Neural cell (in vitro differentiated cells): ENCODE data around the gene NEBL. TPM values are rescaled to one million over a fixed set of nuclear protein-coding genes. Genes with fewer than 3 reads are reported as not detected.

ENCODE experiments used
- H2AFZ ChIP-seq: fragments of 200-600, 300-800 bp; sonication (generic), shearing (Covaris generic); 2 replicates; pipeline ENCODE4 v1.6.0; 2014; ENCODE audit warnings: low read depth, mild to moderate bottlenecking, antibody characterized with exemption, low read length, moderate library complexity
- H3F3A ChIP-seq: fragments of 200-600 bp; shearing (Covaris generic); 2 replicates; pipeline ENCODE4 v1.6.1; 2016; ENCODE audit warnings: mild to moderate bottlenecking, moderate library complexity, mixed read lengths, antibody characterized with exemption, low read length; ENCODE audit not compliant: insufficient read depth, poor library complexity, severe bottlenecking
- H3K27ac ChIP-seq: fragments of 200-600, 300-800 bp; sonication (generic), shearing (Covaris generic); 2 replicates; pipeline ENCODE4 v1.5.1; 2014; ENCODE audit warnings: mild to moderate bottlenecking, low read length, moderate library complexity
- H3K27me3 ChIP-seq: fragments of 300-800, 200-600 bp; sonication (generic), shearing (Covaris generic); 2 replicates; pipeline ENCODE4 v1.6.0; 2014; ENCODE audit warnings: mild to moderate bottlenecking, low read depth, low read length, moderate library complexity; ENCODE audit not compliant: insufficient read depth
- H3K36me3 ChIP-seq: fragments of 300-800, 200-600 bp; sonication (generic), shearing (Covaris generic); 2 replicates; pipeline ENCODE4 v1.5.1; 2014; ENCODE audit warnings: mild to moderate bottlenecking, antibody characterized with exemption, low read length, moderate library complexity; ENCODE audit not compliant: insufficient read depth
- H3K4me2 ChIP-seq: fragments of 300-800, 200-600 bp; sonication (generic), shearing (Covaris generic); 2 replicates; pipeline ENCODE4 v1.6.0; 2014; ENCODE audit warnings: mild to moderate bottlenecking, low read length
- H3K4me3 ChIP-seq: fragments of 300-800, 200-600 bp; sonication (generic), shearing (Covaris generic); 2 replicates; pipeline ENCODE4 v1.5.1; 2014; ENCODE audit warnings: mild to moderate bottlenecking, low read length, moderate library complexity
- H3K79me2 ChIP-seq: fragments of 200-600 bp; shearing (Covaris generic); replicated peaks from 2 replicates; pipeline ENCODE4 v1.6.0; 2014; ENCODE audit warnings: mild to moderate bottlenecking, low read length, moderate library complexity; ENCODE audit not compliant: insufficient read depth
- H3K9ac ChIP-seq: fragments of 300-800, 200-600 bp; sonication (generic), shearing (Covaris generic); 2 replicates; pipeline ENCODE4 v1.6.1; 2016; ENCODE audit warnings: mild to moderate bottlenecking, low read length, mixed read lengths
- H3K9me2 ChIP-seq: fragments of 200-600 bp; shearing (Covaris generic); 2 replicates; pipeline ENCODE4 v1.6.1; 2016; ENCODE audit warnings: mild to moderate bottlenecking, low read length, mixed read lengths; ENCODE audit not compliant: insufficient read depth
- H3K9me3 ChIP-seq: fragments of 200-600, 300-800 bp; sonication (generic), shearing (Covaris generic); 2 replicates; pipeline ENCODE4 v1.6.1; 2016; ENCODE audit warnings: mild to moderate bottlenecking, mixed run types, low read length, moderate library complexity, mixed read lengths
- H4K20me1 ChIP-seq: fragments of 200-600 bp; shearing (Covaris generic); 2 replicates; pipeline ENCODE4 v1.6.1; 2016; ENCODE audit warnings: mild to moderate bottlenecking, mixed run types; ENCODE audit not compliant: insufficient read depth
- EP300 ChIP-seq: fragments of 450-650 bp; conservative IDR thresholded peaks from 2 replicates; pipeline ENCODE4 v1.6.1; 2014; ENCODE audit warnings: antibody characterized with exemption, mild to moderate bottlenecking, moderate library complexity; ENCODE audit not compliant: poor library complexity, severe bottlenecking
- EZH2 ChIP-seq: fragments of 200-600, 300-800 bp; shearing (Covaris generic), sonication (generic); IDR thresholded peaks from 2 replicates; pipeline ENCODE4 v1.6.1; 2014; ENCODE audit warnings: antibody characterized with exemption, low read length, borderline replicate concordance, mild to moderate bottlenecking; ENCODE audit not compliant: insufficient read depth, poor library complexity, severe bottlenecking
- MXI1 ChIP-seq: fragments of 450-650 bp; conservative IDR thresholded peaks from 2 replicates; pipeline ENCODE4 v1.6.1; 2014; ENCODE audit warnings: antibody characterized with exemption, mild to moderate bottlenecking; ENCODE audit not compliant: poor library complexity, severe bottlenecking
- POLR2AphosphoS5 ChIP-seq: IDR thresholded peaks from 2 replicates; pipeline ENCODE4 v1.6.1; 2012
- RAD21 ChIP-seq: fragments of 450-650 bp; conservative IDR thresholded peaks from 2 replicates; pipeline ENCODE4 v1.6.1; 2014; ENCODE audit warnings: antibody characterized with exemption, mild to moderate bottlenecking, moderate library complexity
- SMC3 ChIP-seq: fragments of 450-650 bp; conservative IDR thresholded peaks from 2 replicates; pipeline ENCODE4 v1.6.1; 2014; ENCODE audit warnings: antibody characterized with exemption, mild to moderate bottlenecking, moderate library complexity; ENCODE audit not compliant: poor library complexity
- TAF1 ChIP-seq: IDR thresholded peaks from 2 replicates; pipeline ENCODE4 v1.6.1; 2012; ENCODE audit warnings: low read depth
- polyA plus RNA-seq: library from polyadenylated mRNA; depleted of rRNA; stranded (reverse); fragments of >200 nt; gene quantifications from 2 replicates; pipeline ENCODE4 v1.2.3, GENCODE V29; 2014
- TF ChIP-seq, protein P1 (sequence below): fragments of 450-650 bp; IDR thresholded peaks from 2 replicates; pipeline ENCODE4 v1.5.1; 2014; ENCODE audit warnings: antibody characterized with exemption, mild to moderate bottlenecking, moderate library complexity; ENCODE audit not compliant: poor library complexity, severe bottlenecking
- TF ChIP-seq, protein P2 (sequence below): IDR thresholded peaks from 2 replicates; pipeline ENCODE4 v1.6.1; 2012; ENCODE audit warnings: borderline replicate concordance

Gene NEBL
- polyA plus RNA-seq, 1 donor from 2014 or later: 16.3 TPM

DNA sequence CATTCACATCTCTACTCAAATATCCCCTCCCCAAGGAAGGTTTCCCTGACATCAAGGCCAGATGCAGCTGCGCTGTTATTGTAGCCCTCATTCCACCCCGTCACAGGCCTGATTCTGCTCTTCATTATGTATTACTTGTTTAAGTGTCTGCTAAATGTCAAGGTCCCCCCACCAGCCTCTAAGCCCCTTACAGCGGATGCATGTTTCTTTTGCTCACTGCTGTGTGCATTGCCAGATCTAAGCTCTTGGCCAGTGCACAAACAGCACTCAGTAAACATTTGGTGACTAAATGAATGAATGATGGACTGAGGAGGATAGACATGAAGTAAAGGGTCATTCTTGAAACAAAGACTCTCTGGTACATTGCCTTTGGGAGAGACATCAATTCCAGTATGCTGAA, 90.6 kb downstream of the NEBL start:
- H3K9ac ChIP-seq: no peak overlapping the region
- H3K27me3 ChIP-seq: no peaks in the 10 kb centered on the region
- H3K9me3 ChIP-seq: no peaks in the 10 kb centered on the region

DNA sequence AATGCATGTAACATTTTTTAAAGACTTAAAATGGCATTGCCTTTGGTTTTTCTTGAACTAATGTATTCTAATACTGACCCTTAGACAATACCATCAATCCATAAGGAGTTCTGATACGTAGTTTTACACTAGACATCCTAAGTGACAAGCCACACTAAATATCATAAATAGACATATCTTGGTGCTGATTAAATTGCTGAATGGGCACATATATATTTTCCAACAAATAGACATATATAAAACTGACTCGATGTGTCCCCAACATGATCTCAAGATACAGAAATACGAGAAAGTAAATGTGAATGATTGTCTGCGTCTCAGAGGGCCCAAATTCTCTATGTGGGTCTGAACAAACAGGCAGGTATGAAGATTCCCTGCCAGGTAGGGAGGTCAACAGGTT, 99.8 kb downstream of the NEBL start:
- Histone ChIP-seq H3K9me2 (no peaks in the 10 kb centered on the region), H3K79me2 (no peaks in the 10 kb centered on the region), H3K36me3 (no peaks in the 10 kb centered on the region), H3K4me2 (no peak overlapping the region), H3K9ac (no peak overlapping the region), H4K20me1 (no peaks in the 10 kb centered on the region), H3K4me3 (no peak overlapping the region), H3K27me3 (no peaks in the 10 kb centered on the region), H3K27ac (no peak overlapping the region), H3F3A (no peaks in the 10 kb centered on the region), H3K9me3 (no peaks in the 10 kb centered on the region), H2AFZ (no peak overlapping the region)
- TF ChIP-seq, protein P1, sequence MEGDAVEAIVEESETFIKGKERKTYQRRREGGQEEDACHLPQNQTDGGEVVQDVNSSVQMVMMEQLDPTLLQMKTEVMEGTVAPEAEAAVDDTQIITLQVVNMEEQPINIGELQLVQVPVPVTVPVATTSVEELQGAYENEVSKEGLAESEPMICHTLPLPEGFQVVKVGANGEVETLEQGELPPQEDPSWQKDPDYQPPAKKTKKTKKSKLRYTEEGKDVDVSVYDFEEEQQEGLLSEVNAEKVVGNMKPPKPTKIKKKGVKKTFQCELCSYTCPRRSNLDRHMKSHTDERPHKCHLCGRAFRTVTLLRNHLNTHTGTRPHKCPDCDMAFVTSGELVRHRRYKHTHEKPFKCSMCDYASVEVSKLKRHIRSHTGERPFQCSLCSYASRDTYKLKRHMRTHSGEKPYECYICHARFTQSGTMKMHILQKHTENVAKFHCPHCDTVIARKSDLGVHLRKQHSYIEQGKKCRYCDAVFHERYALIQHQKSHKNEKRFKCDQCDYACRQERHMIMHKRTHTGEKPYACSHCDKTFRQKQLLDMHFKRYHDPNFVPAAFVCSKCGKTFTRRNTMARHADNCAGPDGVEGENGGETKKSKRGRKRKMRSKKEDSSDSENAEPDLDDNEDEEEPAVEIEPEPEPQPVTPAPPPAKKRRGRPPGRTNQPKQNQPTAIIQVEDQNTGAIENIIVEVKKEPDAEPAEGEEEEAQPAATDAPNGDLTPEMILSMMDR: no peak
- TF ChIP-seq MXI1 (no peak), POLR2AphosphoS5 (no peak), EZH2 (no peak), TAF1 (no peak), SMC3 (no peak), RAD21 (no peak), EP300 (no peak)
- TF ChIP-seq, protein P2, sequence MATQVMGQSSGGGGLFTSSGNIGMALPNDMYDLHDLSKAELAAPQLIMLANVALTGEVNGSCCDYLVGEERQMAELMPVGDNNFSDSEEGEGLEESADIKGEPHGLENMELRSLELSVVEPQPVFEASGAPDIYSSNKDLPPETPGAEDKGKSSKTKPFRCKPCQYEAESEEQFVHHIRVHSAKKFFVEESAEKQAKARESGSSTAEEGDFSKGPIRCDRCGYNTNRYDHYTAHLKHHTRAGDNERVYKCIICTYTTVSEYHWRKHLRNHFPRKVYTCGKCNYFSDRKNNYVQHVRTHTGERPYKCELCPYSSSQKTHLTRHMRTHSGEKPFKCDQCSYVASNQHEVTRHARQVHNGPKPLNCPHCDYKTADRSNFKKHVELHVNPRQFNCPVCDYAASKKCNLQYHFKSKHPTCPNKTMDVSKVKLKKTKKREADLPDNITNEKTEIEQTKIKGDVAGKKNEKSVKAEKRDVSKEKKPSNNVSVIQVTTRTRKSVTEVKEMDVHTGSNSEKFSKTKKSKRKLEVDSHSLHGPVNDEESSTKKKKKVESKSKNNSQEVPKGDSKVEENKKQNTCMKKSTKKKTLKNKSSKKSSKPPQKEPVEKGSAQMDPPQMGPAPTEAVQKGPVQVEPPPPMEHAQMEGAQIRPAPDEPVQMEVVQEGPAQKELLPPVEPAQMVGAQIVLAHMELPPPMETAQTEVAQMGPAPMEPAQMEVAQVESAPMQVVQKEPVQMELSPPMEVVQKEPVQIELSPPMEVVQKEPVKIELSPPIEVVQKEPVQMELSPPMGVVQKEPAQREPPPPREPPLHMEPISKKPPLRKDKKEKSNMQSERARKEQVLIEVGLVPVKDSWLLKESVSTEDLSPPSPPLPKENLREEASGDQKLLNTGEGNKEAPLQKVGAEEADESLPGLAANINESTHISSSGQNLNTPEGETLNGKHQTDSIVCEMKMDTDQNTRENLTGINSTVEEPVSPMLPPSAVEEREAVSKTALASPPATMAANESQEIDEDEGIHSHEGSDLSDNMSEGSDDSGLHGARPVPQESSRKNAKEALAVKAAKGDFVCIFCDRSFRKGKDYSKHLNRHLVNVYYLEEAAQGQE: no peak

More for the DNA sequence above, 90.6 kb downstream of the NEBL start:
- no peaks in the 10 kb centered on the region for H4K20me1 ChIP-seq
- no peak overlapping the region for H2AFZ ChIP-seq
- no peak overlapping the region for H3K4me3 ChIP-seq
- no peaks in the 10 kb centered on the region for H3K9me2 ChIP-seq
- TF ChIP-seq RAD21: no peak
- TF ChIP-seq, protein P2: no peak
- TF ChIP-seq SMC3: no peak
- TF ChIP-seq MXI1: no peak
- TF ChIP-seq EP300: no peak
- TF ChIP-seq, protein P1: no peak
- no peak for TF ChIP-seq POLR2AphosphoS5
- TF ChIP-seq EZH2: no peak
- no peak overlapping the region for H3K4me2 ChIP-seq
- no peaks in the 10 kb centered on the region for H3K36me3 ChIP-seq
- H3K79me2 ChIP-seq: no peaks in the 10 kb centered on the region
- no peak overlapping the region for H3K27ac ChIP-seq
- H3F3A ChIP-seq: no peaks in the 10 kb centered on the region
